ENCODE results near the gene ALOXE3.

ALOXE3 gene

DNA sequence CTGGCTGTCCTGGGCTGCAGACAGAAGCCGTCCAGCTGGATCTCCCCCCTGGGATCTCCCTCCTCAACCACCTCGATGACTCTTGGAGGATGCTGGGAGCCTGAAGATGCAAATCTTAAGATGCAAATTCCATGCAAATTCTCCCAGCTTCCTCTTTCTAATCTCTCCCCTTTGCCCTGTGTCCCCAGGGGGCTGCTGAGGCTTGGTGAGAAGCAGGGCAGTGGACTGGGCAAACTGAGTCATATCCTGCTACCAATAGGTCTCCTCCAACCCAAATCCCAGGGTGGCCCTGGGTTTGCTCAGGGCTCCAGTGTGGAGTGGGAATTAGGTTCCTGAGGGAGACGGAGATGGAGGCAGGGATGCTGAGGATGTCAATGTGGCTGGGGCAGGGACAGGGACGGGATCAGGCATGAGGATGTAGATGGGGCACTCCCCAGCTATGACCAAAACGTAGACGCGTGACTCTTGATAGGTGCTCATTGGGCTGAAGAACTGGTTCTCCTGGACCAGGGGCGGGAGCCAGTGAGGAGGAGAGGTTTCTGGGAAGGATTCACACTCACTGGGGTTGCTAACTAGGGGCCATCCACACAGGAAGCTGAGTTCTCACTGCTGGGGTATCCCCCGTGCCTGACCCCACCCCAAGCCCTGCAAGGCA is 27.2 kb downstream of the ALOXE3 start:
- TF ChIP-seq, protein P1, sequence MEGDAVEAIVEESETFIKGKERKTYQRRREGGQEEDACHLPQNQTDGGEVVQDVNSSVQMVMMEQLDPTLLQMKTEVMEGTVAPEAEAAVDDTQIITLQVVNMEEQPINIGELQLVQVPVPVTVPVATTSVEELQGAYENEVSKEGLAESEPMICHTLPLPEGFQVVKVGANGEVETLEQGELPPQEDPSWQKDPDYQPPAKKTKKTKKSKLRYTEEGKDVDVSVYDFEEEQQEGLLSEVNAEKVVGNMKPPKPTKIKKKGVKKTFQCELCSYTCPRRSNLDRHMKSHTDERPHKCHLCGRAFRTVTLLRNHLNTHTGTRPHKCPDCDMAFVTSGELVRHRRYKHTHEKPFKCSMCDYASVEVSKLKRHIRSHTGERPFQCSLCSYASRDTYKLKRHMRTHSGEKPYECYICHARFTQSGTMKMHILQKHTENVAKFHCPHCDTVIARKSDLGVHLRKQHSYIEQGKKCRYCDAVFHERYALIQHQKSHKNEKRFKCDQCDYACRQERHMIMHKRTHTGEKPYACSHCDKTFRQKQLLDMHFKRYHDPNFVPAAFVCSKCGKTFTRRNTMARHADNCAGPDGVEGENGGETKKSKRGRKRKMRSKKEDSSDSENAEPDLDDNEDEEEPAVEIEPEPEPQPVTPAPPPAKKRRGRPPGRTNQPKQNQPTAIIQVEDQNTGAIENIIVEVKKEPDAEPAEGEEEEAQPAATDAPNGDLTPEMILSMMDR (IDR thresholded peaks at IDR 0.05; ENCODE audit: extremely low read depth, insufficient read depth, missing control alignments) = no peak
- in situ Hi-C loops (cut with MboI; ENCODE audit: low pct_unique_long_range_greater_than_20kb, low sequenced_read_pairs, unreplicated experiment) = no loop called here
- DNase-seq (ENCODE audit: low spot score) = peak; percentile 74

DNA sequence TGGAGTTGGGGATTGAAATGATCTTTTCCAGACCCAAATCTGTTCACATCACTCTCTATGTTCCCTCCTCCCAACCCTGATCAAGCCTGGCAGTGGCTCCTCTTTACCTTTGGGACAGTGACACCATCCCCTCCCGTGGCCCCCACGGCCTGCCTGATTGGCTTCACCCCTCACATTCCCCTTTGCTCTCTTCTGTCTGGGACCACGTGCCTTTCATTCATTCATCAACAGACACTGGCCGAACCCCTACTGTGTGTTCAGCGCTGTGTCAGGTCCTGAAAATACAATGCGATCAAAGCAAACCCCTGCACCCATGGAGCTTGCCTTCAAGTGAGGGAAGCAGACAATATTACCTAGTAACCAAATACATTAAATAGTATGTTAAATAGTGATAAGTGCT is 28.6 kb downstream of the ALOXE3 start:
- TF ChIP-seq, protein P1 (IDR thresholded peaks at IDR 0.05; ENCODE audit: extremely low read depth, insufficient read depth, missing control alignments) = no peak
- in situ Hi-C loops (cut with MboI; ENCODE audit: low pct_unique_long_range_greater_than_20kb, low sequenced_read_pairs, unreplicated experiment) = no loop called here
- DNase-seq (ENCODE audit: low spot score) = no peak

DNA sequence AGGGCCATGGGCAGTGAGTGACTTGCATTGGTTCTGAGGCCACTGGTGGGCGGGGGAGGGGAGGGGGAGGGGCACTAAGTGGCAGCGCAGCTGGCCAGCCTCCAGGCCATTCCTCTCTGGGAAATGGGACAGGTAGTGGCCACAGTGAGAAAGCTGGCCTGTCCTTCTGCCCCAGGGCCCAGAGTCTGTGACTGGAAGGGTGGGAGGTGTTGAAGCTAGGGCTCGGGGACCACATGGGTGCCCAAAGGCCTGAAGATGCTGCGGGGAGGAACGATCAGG is 30.4 kb downstream of the ALOXE3 start:
- TF ChIP-seq, protein P1 (IDR thresholded peaks at IDR 0.05; ENCODE audit: extremely low read depth, insufficient read depth, missing control alignments) = no peak
- in situ Hi-C loops (cut with MboI; ENCODE audit: low pct_unique_long_range_greater_than_20kb, low sequenced_read_pairs, unreplicated experiment) = no loop called here
- no peak for DNase-seq (ENCODE audit: low spot score)

DNA sequence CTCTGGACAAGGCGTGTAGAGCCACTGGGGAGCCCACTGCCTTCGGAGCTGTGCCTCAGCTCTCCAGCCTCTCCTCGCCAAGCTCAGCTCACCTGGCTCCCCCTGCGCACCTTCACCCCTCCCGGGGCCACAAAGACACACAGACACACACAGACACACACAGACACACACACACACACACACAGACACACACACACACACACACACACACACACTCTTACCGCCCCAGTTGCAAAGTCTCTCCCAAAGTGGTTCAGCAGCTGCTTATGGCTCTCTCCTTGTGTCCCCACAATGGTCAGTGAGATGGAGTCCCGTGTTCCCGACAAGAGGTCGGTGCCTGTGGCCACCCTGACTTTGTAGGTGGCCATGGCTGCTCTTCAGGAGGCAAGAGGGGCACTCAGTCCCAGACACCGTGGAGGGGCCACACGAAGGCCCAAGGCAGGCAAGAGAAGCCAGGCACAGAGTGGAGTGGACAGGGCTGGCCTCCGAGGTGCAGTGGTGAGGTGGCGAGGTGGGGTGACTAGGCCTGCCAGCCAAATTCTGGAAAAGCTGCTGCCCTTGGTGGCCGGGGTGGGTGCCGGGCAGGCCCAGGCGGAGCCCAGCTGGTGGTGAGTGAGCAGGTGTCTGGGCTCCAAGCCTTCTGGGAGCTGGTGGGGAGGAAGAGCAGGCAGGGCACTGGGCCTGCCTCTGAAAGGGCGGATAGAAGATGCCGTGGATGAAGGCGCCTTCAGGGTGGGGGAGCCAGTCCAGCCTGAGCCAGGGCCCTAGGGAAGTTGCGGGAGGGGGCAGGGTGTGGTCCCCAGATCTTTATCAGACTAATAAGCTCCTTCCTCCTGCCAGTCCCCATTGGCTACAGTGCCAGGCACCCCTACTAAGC is 31.0 kb downstream of the ALOXE3 start, which contains the start of gene ALOX12B:
ALOX12B (minus strand) TSS at position 642 of the 877 bp plus-strand sequence; CDS start at position 368, 274 bp downstream.
- in situ Hi-C loops (cut with MboI; ENCODE audit: low pct_unique_long_range_greater_than_20kb, low sequenced_read_pairs, unreplicated experiment) = no loop called here
- TF ChIP-seq, protein P1 (IDR thresholded peaks at IDR 0.05; ENCODE audit: extremely low read depth, insufficient read depth, missing control alignments) = no peak
- no peak for DNase-seq (ENCODE audit: low spot score)

DNA sequence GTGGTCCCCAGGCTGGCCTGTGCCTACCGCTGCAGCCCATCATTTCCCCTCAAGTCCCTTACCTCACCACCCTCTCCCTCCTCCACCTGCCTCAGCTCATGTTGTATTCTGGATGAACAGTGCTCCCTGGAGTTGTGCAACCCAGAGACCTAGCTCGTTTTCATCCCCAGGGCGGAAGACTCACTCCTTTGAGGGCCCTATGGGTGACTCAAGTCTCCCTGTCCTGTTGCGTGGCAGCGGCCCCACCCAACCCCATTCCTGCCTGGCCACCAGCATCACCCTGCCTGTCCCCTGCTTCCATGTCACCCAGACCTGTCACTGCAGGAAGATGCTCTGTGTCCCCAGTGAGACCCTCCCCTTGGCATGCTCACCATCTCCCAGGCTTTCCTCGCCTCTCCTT is 34.1 kb downstream of the ALOXE3 start:
- TF ChIP-seq, protein P1 (IDR thresholded peaks at IDR 0.05; ENCODE audit: extremely low read depth, insufficient read depth, missing control alignments) = no peak
- no peak for DNase-seq (ENCODE audit: low spot score)
- in situ Hi-C loops (cut with MboI; ENCODE audit: low pct_unique_long_range_greater_than_20kb, low sequenced_read_pairs, unreplicated experiment) = no loop called here

DNA sequence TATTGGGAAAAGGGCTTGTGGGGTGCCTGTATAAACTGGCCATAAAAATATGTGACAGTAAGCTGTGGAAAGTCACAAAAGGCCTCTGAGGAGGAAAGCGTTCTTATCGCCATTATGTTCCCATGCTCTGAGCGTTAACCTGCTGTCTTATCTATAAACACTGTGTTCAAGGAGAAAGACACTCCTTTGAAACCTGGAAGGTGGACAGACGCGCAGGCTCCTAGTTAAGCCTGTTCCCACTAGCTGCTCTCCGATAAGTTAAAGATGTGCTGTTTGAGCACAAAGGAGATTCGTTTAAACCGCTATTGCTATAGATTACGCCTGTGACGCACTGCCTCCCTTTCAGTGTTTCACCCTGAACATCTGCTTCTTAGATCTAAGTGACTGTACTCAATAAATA is 36.0 kb downstream of the ALOXE3 start:
- in situ Hi-C loops (cut with MboI; ENCODE audit: low pct_unique_long_range_greater_than_20kb, low sequenced_read_pairs, unreplicated experiment) = no loop called here
- DNase-seq (ENCODE audit: low spot score) = no peak
- TF ChIP-seq, protein P1 (IDR thresholded peaks at IDR 0.05; ENCODE audit: extremely low read depth, insufficient read depth, missing control alignments) = no peak

All from GM13977 (cell line).